NCI-H187 treated with DMSO at 0.1 percent for 48 hours (cell line): ENCODE results near the gene PEMT.

Source experiments
- DNase-seq: peaks from one replicate; lab custom pipeline; 2025; lab: John Stamatoyannopoulos, UW

Gene PEMT

GRCh38 chr17:17514993-17515933, 76.2 kb downstream of the PEMT start:
- no peak for DNase-seq

- DNase-seq = no peak
Observed at GRCh38 chr17:17514361-17514992, 77.0 kb downstream of the PEMT start.

- DNase-seq = no peak
Observed at GRCh38 chr17:17513626-17514025, 77.9 kb downstream of the PEMT start.

GRCh38 chr17:17512866-17513265, 78.6 kb downstream of the PEMT start:
- DNase-seq = no peak

GRCh38 chr17:17511881-17512858, 79.3 kb downstream of the PEMT start:
- no peak for DNase-seq

GRCh38 chr17:17511293-17511741, 80.2 kb downstream of the PEMT start:
- no peak for DNase-seq

GRCh38 chr17:17510456-17511292, 80.8 kb downstream of the PEMT start:
- no peak for DNase-seq

- no peak for DNase-seq
Observed at GRCh38 chr17:17509601-17510425, 81.7 kb downstream of the PEMT start.

- DNase-seq = no peak
Observed at GRCh38 chr17:17508646-17509591, 82.6 kb downstream of the PEMT start.

GRCh38 chr17:17508019-17508535, 83.4 kb downstream of the PEMT start:
- DNase-seq = no peak

GRCh38 chr17:17507465-17508011, 84.0 kb downstream of the PEMT start:
- DNase-seq = no peak

GRCh38 chr17:17506893-17507464, 84.5 kb downstream of the PEMT start:
- DNase-seq = no peak

GRCh38 chr17:17506181-17506741, 85.2 kb downstream of the PEMT start:
- DNase-seq = no peak

- DNase-seq = no peak
Observed at GRCh38 chr17:17505610-17506171, 85.8 kb downstream of the PEMT start.

- DNase-seq = no peak
Observed at GRCh38 chr17:17505151-17505550, 86.4 kb downstream of the PEMT start.

- DNase-seq = no peak
Observed at GRCh38 chr17:17504341-17505140, 87.0 kb downstream of the PEMT start.
